ENCODE measurements around the gene MYO1F.

MYO1F gene

GRCh38 chr19:8483165-8483564 is 94.1 kb downstream of the MYO1F start:
- DNase-seq (ENCODE audit: insufficient read length) (no peak), FAIRE-seq (no peak)
- no peak for TF ChIP-seq POLR2A (IDR thresholded peaks at IDR 0.05; ENCODE audit: low read depth, low read length)

- TF ChIP-seq POLR2A (IDR thresholded peaks at IDR 0.05; ENCODE audit: low read depth, low read length) (no peak), TAF1 (IDR thresholded peaks at IDR 0.05; ENCODE audit: borderline replicate concordance, low read depth, low read length) (no peak), POLR2AphosphoS5 (IDR thresholded peaks at IDR 0.05; ENCODE audit: low read depth, low read length) (no peak)
- FAIRE-seq (no peak), DNase-seq (ENCODE audit: insufficient read length) (no peak)
These were observed 94.5 kb downstream of the MYO1F start for GRCh38 chr19:8482696-8483095.

- FAIRE-seq (no peak), DNase-seq (ENCODE audit: insufficient read length) (no peak)
- TF ChIP-seq POLR2A (IDR thresholded peaks at IDR 0.05; ENCODE audit: low read depth, low read length): no peak
- TF ChIP-seq POLR2AphosphoS5 (IDR thresholded peaks at IDR 0.05; ENCODE audit: low read depth, low read length): no peak
- TF ChIP-seq TAF1 (IDR thresholded peaks at IDR 0.05; ENCODE audit: borderline replicate concordance, low read depth, low read length): no peak
These were observed 95.6 kb downstream of the MYO1F start for GRCh38 chr19:8481616-8482015.

- no peak for TF ChIP-seq POLR2A (IDR thresholded peaks at IDR 0.05; ENCODE audit: low read depth, low read length)
- no peak for TF ChIP-seq POLR2AphosphoS5 (IDR thresholded peaks at IDR 0.05; ENCODE audit: low read depth, low read length)
- TF ChIP-seq TAF1 (IDR thresholded peaks at IDR 0.05; ENCODE audit: borderline replicate concordance, low read depth, low read length): no peak
- no peak for DNase-seq (ENCODE audit: insufficient read length)
- no peak for FAIRE-seq
These were observed 96.0 kb downstream of the MYO1F start for GRCh38 chr19:8481201-8481600.

GRCh38 chr19:8478598-8478997 is 98.6 kb downstream of the MYO1F start:
- no peak for DNase-seq (ENCODE audit: insufficient read length)
- TF ChIP-seq POLR2A (IDR thresholded peaks at IDR 0.05; ENCODE audit: low read depth, low read length) (no peak), POLR2AphosphoS5 (IDR thresholded peaks at IDR 0.05; ENCODE audit: low read depth, low read length) (no peak), TAF1 (IDR thresholded peaks at IDR 0.05; ENCODE audit: borderline replicate concordance, low read depth, low read length) (no peak)
- FAIRE-seq: no peak

- no peak for TF ChIP-seq POLR2A (IDR thresholded peaks at IDR 0.05; ENCODE audit: low read depth, low read length)
- TF ChIP-seq POLR2AphosphoS5 (IDR thresholded peaks at IDR 0.05; ENCODE audit: low read depth, low read length): no peak
- TF ChIP-seq TAF1 (IDR thresholded peaks at IDR 0.05; ENCODE audit: borderline replicate concordance, low read depth, low read length): no peak
- no peak for DNase-seq (ENCODE audit: insufficient read length)
- FAIRE-seq: peak; percentile 21
These were observed 99.4 kb downstream of the MYO1F start for GRCh38 chr19:8477889-8478288.

- FAIRE-seq: no peak
- TF ChIP-seq POLR2AphosphoS5 (IDR thresholded peaks at IDR 0.05; ENCODE audit: low read depth, low read length) (no peak; the same call in 1 of the 2 replicates), POLR2A (IDR thresholded peaks at IDR 0.05; ENCODE audit: low read depth, low read length) (no peak; the same call in 1 of the 2 replicates), TAF1 (IDR thresholded peaks at IDR 0.05; ENCODE audit: borderline replicate concordance, low read depth, low read length) (no peak)
- DNase-seq (ENCODE audit: insufficient read length): no peak
These were observed 100.7 kb downstream of the MYO1F start for GRCh38 chr19:8476524-8476923.

- DNase-seq (ENCODE audit: insufficient read length) (no peak), FAIRE-seq (no peak)
- no peak for TF ChIP-seq TAF1 (IDR thresholded peaks at IDR 0.05; ENCODE audit: borderline replicate concordance, low read depth, low read length)
- TF ChIP-seq POLR2A (IDR thresholded peaks at IDR 0.05; ENCODE audit: low read depth, low read length): no peak
- no peak for TF ChIP-seq POLR2AphosphoS5 (IDR thresholded peaks at IDR 0.05; ENCODE audit: low read depth, low read length)
These were observed 102.2 kb downstream of the MYO1F start for GRCh38 chr19:8475005-8475404.

GRCh38 chr19:8473648-8474476 is 103.4 kb downstream of the MYO1F start:
- DNase-seq (ENCODE audit: insufficient read length): no peak
- FAIRE-seq: peak; percentile 91
- TF ChIP-seq POLR2A (IDR thresholded peaks at IDR 0.05; ENCODE audit: low read depth, low read length) (no peak), TAF1 (IDR thresholded peaks at IDR 0.05; ENCODE audit: borderline replicate concordance, low read depth, low read length) (no peak), POLR2AphosphoS5 (IDR thresholded peaks at IDR 0.05; ENCODE audit: low read depth, low read length) (no peak)

Data from GM12892 (cell line).